Measurements from ENCODE around the gene WIPF1.

The WIPF1 gene

GRCh38 chr2:174575124-174575776 lies 22.4 kb downstream of the WIPF1 start:
- Mint-ChIP-seq H3K27ac (peak overlapping the region; percentile 65), H3K4me3 (no peak overlapping the region), H3K36me3 (peaks cover 56% of the 10 kb centered on the region), H3K4me1 (peaks cover 35% of the 10 kb centered on the region), H3K27me3 (no peaks in the 10 kb centered on the region), H3K9me3 (no peaks in the 10 kb centered on the region)
- ATAC-seq = no peak

GRCh38 chr2:174574657-174575056 lies 22.9 kb downstream of the WIPF1 start:
- peaks cover 58% of the 10 kb centered on the region for H3K36me3 Mint-ChIP-seq
- no peaks in the 10 kb centered on the region for H3K9me3 Mint-ChIP-seq
- no peak overlapping the region for H3K4me3 Mint-ChIP-seq
- peaks cover 35% of the 10 kb centered on the region for H3K4me1 Mint-ChIP-seq
- no peak overlapping the region for H3K27ac Mint-ChIP-seq
- ATAC-seq = no peak
- no peaks in the 10 kb centered on the region for H3K27me3 Mint-ChIP-seq

GRCh38 chr2:174573621-174574081 lies 24.0 kb downstream of the WIPF1 start:
- ATAC-seq = no peak

GRCh38 chr2:174572556-174572955 lies 25.0 kb downstream of the WIPF1 start:
- no peaks in the 10 kb centered on the region for H3K9me3 Mint-ChIP-seq
- H3K4me3 Mint-ChIP-seq = no peak overlapping the region
- H3K27ac Mint-ChIP-seq = peak overlapping the region; percentile 48
- peaks cover 57% of the 10 kb centered on the region for H3K36me3 Mint-ChIP-seq
- H3K27me3 Mint-ChIP-seq = no peaks in the 10 kb centered on the region
- H3K4me1 Mint-ChIP-seq = peaks cover 34% of the 10 kb centered on the region
- no peak for ATAC-seq

More at GRCh38 chr2:174573621-174574081, 24.0 kb downstream of the WIPF1 start:
- Mint-ChIP-seq H3K36me3 (peaks cover 59% of the 10 kb centered on the region), H3K27ac (peak overlapping the region; percentile 48), H3K4me3 (no peak overlapping the region), H3K27me3 (no peaks in the 10 kb centered on the region), H3K4me1 (peaks cover 34% of the 10 kb centered on the region), H3K9me3 (no peaks in the 10 kb centered on the region)

- Mint-ChIP-seq H3K27ac (peak overlapping the region; percentile 58), H3K36me3 (peaks cover 63% of the 10 kb centered on the region), H3K9me3 (no peaks in the 10 kb centered on the region), H3K4me3 (no peak overlapping the region), H3K4me1 (peaks cover 34% of the 10 kb centered on the region), H3K27me3 (no peaks in the 10 kb centered on the region)
- ATAC-seq = no peak
These were observed 25.8 kb downstream of the WIPF1 start for GRCh38 chr2:174571669-174572323.

GRCh38 chr2:174570318-174570958 lies 27.2 kb downstream of the WIPF1 start:
- no peak for ATAC-seq
- H3K27me3 Mint-ChIP-seq = no peaks in the 10 kb centered on the region
- peak overlapping the region; percentile 58 for H3K27ac Mint-ChIP-seq
- no peak overlapping the region for H3K4me3 Mint-ChIP-seq
- peaks cover 30% of the 10 kb centered on the region for H3K4me1 Mint-ChIP-seq
- no peaks in the 10 kb centered on the region for H3K9me3 Mint-ChIP-seq
- H3K36me3 Mint-ChIP-seq = peaks cover 67% of the 10 kb centered on the region

GRCh38 chr2:174569678-174570077 lies 27.9 kb downstream of the WIPF1 start:
- H3K4me1 Mint-ChIP-seq = peaks cover 25% of the 10 kb centered on the region
- ATAC-seq = no peak
- H3K9me3 Mint-ChIP-seq = no peaks in the 10 kb centered on the region
- H3K4me3 Mint-ChIP-seq = no peak overlapping the region
- H3K36me3 Mint-ChIP-seq = peaks cover 70% of the 10 kb centered on the region
- H3K27me3 Mint-ChIP-seq = no peaks in the 10 kb centered on the region
- H3K27ac Mint-ChIP-seq = no peak overlapping the region

- peak; percentile 69 for ATAC-seq
- Mint-ChIP-seq H3K9me3 (no peaks in the 10 kb centered on the region), H3K27me3 (no peaks in the 10 kb centered on the region), H3K4me3 (no peak overlapping the region), H3K4me1 (peaks cover 21% of the 10 kb centered on the region), H3K36me3 (peaks cover 67% of the 10 kb centered on the region), H3K27ac (peak overlapping the region; percentile 22)
These were observed 29.2 kb downstream of the WIPF1 start for GRCh38 chr2:174568425-174568824.

- Mint-ChIP-seq H3K4me3 (no peak overlapping the region), H3K27me3 (no peaks in the 10 kb centered on the region), H3K9me3 (no peaks in the 10 kb centered on the region), H3K4me1 (peaks cover 15% of the 10 kb centered on the region), H3K27ac (no peak overlapping the region), H3K36me3 (peaks cover 60% of the 10 kb centered on the region)
- ATAC-seq = no peak
These were observed 30.7 kb downstream of the WIPF1 start for GRCh38 chr2:174566871-174567270.

- ATAC-seq = no peak
- Mint-ChIP-seq H3K27me3 (no peaks in the 10 kb centered on the region), H3K27ac (no peak overlapping the region), H3K9me3 (no peaks in the 10 kb centered on the region), H3K36me3 (peaks cover 44% of the 10 kb centered on the region), H3K4me3 (no peak overlapping the region), H3K4me1 (no peaks in the 10 kb centered on the region)
These were observed 33.9 kb downstream of the WIPF1 start for GRCh38 chr2:174563530-174564282.

- Mint-ChIP-seq H3K27ac (no peak overlapping the region), H3K27me3 (no peaks in the 10 kb centered on the region), H3K4me3 (no peak overlapping the region), H3K9me3 (no peaks in the 10 kb centered on the region), H3K4me1 (no peaks in the 10 kb centered on the region), H3K36me3 (peaks cover 33% of the 10 kb centered on the region)
- ATAC-seq = no peak
These were observed 35.6 kb downstream of the WIPF1 start for GRCh38 chr2:174561972-174562370.

- Mint-ChIP-seq H3K9me3 (no peaks in the 10 kb centered on the region), H3K36me3 (peaks cover 27% of the 10 kb centered on the region), H3K4me3 (no peak overlapping the region), H3K27ac (peak overlapping the region; percentile 61), H3K4me1 (no peaks in the 10 kb centered on the region), H3K27me3 (no peaks in the 10 kb centered on the region)
- no peak for ATAC-seq
These were observed 36.2 kb downstream of the WIPF1 start for GRCh38 chr2:174561283-174561971.

GRCh38 chr2:174560737-174561136 lies 36.9 kb downstream of the WIPF1 start:
- no peak overlapping the region for H3K4me3 Mint-ChIP-seq
- H3K9me3 Mint-ChIP-seq = no peaks in the 10 kb centered on the region
- H3K27ac Mint-ChIP-seq = peak overlapping the region; percentile 61
- ATAC-seq = no peak
- peaks cover 24% of the 10 kb centered on the region for H3K36me3 Mint-ChIP-seq
- no peaks in the 10 kb centered on the region for H3K27me3 Mint-ChIP-seq
- H3K4me1 Mint-ChIP-seq = no peaks in the 10 kb centered on the region

- Mint-ChIP-seq H3K27ac (peak overlapping the region; percentile 30), H3K9me3 (no peaks in the 10 kb centered on the region), H3K27me3 (no peaks in the 10 kb centered on the region), H3K4me1 (peaks cover 29% of the 10 kb centered on the region), H3K4me3 (no peak overlapping the region), H3K36me3 (peaks cover 1% of the 10 kb centered on the region)
- ATAC-seq = no peak
These were observed 41.6 kb downstream of the WIPF1 start for GRCh38 chr2:174555998-174556397.
